ENCODE results near the gene CRELD1. TPM values are rescaled to one million over a fixed set of nuclear protein-coding genes. Genes with fewer than 3 reads are reported as not detected.
A peak's percentile ranks its signal among the peaks of the same experiment; 100 is the strongest.

Gene CRELD1
- total and polyA plus RNA-seq, 2 of the 13 experiments (the other 11 are each of a cell fraction or from before 2014, with no cell fraction given): 27.1 to 61.9 TPM

DNA sequence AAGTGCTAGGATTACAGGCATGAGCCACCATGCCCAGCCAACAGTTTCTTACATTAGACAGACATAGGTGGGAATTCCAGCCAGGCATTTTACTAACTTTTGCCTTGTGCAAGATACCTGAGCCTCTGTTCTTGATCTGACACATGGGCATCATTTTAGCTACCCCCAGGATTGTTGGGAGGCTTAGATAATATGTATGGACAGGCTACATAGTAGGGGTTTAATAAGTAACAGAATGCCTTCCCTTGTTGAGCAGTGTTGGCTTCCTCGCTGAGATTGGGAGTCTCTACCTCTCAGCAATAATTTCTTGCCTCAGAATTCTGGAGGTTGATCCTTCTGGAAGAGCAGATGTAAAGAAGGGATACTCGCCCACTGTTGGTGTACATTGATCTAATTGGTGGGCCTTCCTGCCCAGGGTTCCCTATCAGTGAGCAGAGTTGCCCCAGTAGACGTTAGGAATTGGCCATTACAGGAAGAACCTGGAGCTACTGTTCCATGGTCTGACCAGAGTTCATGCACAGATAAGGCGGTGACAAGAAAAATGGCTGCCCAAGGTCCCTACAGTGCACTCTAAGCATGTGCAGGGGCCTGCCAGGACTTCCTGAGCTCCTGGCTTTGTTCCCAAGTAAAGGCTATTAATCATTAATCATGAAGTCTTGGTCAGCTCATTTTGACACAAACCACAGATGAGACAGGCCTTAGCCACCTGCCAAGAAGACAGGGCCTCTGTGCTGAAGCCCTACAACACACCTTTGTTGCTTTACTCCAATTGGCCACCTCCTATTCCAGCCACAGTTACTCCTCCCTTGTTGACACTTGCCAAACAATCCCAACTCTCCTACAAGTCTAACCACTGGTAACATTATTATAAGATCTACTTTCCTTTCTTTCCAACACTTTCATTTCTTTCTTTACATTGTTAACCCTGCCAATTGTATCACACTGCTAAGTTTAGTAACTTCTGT, 35.9 kb upstream of the CRELD1 start (continued):
- TF ChIP-seq CEBPZ (IDR thresholded peaks at IDR 0.05; ENCODE audit: low read length) (no peak), ZNF230 (CRISPR knock-in tag; IDR thresholded peaks at IDR 0.05) (0 out of 2 replicates have a peak, but pooled peaks have one; percentile 35), NR0B2 (CRISPR knock-in tag; IDR thresholded peaks at IDR 0.05) (no peak), AKAP8 (CRISPR knock-in tag; IDR thresholded peaks at IDR 0.05) (no peak), ZBTB39 (CRISPR knock-in tag; IDR thresholded peaks at IDR 0.05) (no peak), BRD4 (CRISPR knock-in tag; IDR thresholded peaks at IDR 0.05) (no peak), ZMYM4 (CRISPR knock-in tag; IDR thresholded peaks at IDR 0.05) (peak; percentile 69), KMT2A (CRISPR knock-in tag; IDR thresholded peaks at IDR 0.05) (0 out of 2 replicates have a peak, but pooled peaks have one; percentile 3), BCLAF1 (IDR thresholded peaks at IDR 0.05) (no peak), TBX3 (IDR thresholded peaks at IDR 0.05; ENCODE audit: borderline replicate concordance) (peak; percentile 9; the same call in 1 of the 2 replicates), MBD4 (IDR thresholded peaks at IDR 0.05; ENCODE audit: borderline replicate concordance, low read length) (no peak), ZMYM3 (CRISPR knock-in tag; IDR thresholded peaks at IDR 0.05) (no peak), ZNF276 (CRISPR knock-in tag; IDR thresholded peaks at IDR 0.05; ENCODE audit: low read depth) (no peak), ZNF350 (CRISPR knock-in tag; IDR thresholded peaks at IDR 0.05; ENCODE audit: borderline replicate concordance, low read depth) (no peak), HDAC6 (IDR thresholded peaks at IDR 0.05; ENCODE audit: low read depth, low read length) (no peak), SMC3 (IDR thresholded peaks at IDR 0.05; ENCODE audit: low read length) (no peak; the same call in 1 of the 2 replicates)
